Tibial nerve (tissue), 4 donors: ENCODE results near the gene SNX18. TPM values are rescaled to one million over a fixed set of nuclear protein-coding genes. Genes with fewer than 3 reads are reported as not detected.
A peak's percentile ranks its signal among the peaks of the same experiment; 100 is the strongest.

Experiments
- DNase-seq, 2 donors: peaks; one replicate each; pipeline ENCODE4 v3.0.0-alpha.2; 2019; ENCODE audit warnings: low spot score in 2 of 2
- H3K27ac ChIP-seq, 4 donors: fragments of 200-600 bp; sonication (generic) in 3 of 4; one replicate each; pipeline ENCODE4 v1.5.1; 2017 to 2019; ENCODE audit warnings: mild to moderate bottlenecking in 1 of 4
- H3K27me3 ChIP-seq, 2 donors: fragments of 200-600 bp; sonication (generic) in 1 of 2; one replicate each; pipeline versions ENCODE4 v1.5.1 to v1.6.0; 2017 to 2019
- H3K36me3 ChIP-seq, 3 donors: fragments of 200-600 bp; sonication (generic); one replicate each; pipeline ENCODE4 v1.5.1; 2018 to 2019
- H3K4me1 ChIP-seq, 4 donors: fragments of 200-600 bp; sonication (generic) in 3 of 4; one replicate each; pipeline ENCODE4 v1.5.1; 2017 to 2019
- H3K4me3 ChIP-seq, 4 donors: fragments of 200-600 bp; sonication (generic) in 3 of 4; one replicate each; pipeline ENCODE4 v1.5.1; 2017 to 2019; ENCODE audit warnings: mild to moderate bottlenecking in 1 of 4, moderate library complexity in 1 of 4
- H3K9me3 ChIP-seq, 4 donors: fragments of 200-600 bp; sonication (generic) in 3 of 4; one replicate each; pipeline ENCODE4 v1.5.1; 2017 to 2019
- CTCF ChIP-seq, 5 experiments: fragments of 200-600 bp in 3 of 5; fragments of 450-650 bp in 2 of 5; sonication (generic) in 3 of 5; IDR thresholded peaks; one replicate each; pipeline ENCODE4 v1.5.1; 2016 to 2019; ENCODE audit warnings: antibody characterized with exemption in 5 of 5, mild to moderate bottlenecking in 3 of 5, moderate library complexity in 2 of 5
- EP300 ChIP-seq, 2 donors: sonication (generic); formaldehyde crosslinking; IDR thresholded peaks; one replicate each; pipeline ENCODE4 v1.6.1; 2017; ENCODE audit warnings: antibody characterized with exemption in 2 of 2, mild to moderate bottlenecking in 1 of 2
- POLR2A ChIP-seq, 2 donors: fragments of 450-650 bp; IDR thresholded peaks; one replicate each; pipeline ENCODE4 v1.6.1; 2017; ENCODE audit warnings: antibody characterized with exemption in 2 of 2, mild to moderate bottlenecking in 2 of 2, moderate library complexity in 2 of 2
- WGBS, 2 donors: methylation state at CpG; one replicate each; pipeline ENCODE4 v1.1.5; 2018; 5-methylcytosine and 5-hydroxymethylcytosine counted together
- total RNA-seq, 4 donors: library from RNA; depleted of rRNA; stranded (reverse); fragments of >200 nt; gene quantifications; one replicate each; pipeline ENCODE4 v1.1.0, GENCODE V29; 2016

SNX18 gene
- total RNA-seq, 4 donors from 2014 or later, result 39.3 to 61.5 (median 45.6) TPM

GRCh38 chr5:54553659-54554207 lies 36.2 kb downstream of the SNX18 start:
- no peaks in the 10 kb centered on the region for H3K9me3 ChIP-seq
- H3K4me3 ChIP-seq, result no peak overlapping the region
- no peaks in the 10 kb centered on the region for H3K36me3 ChIP-seq
- DNase-seq, result no peak
- no peaks in the 10 kb centered on the region for H3K27me3 ChIP-seq
- WGBS, 2 donors, result 41 to 43% methylated on average over 4 of the region's 4 CpGs
- TF ChIP-seq CTCF (IDR thresholded peaks at IDR 0.05) (no peak), EP300 (IDR thresholded peaks at IDR 0.05) (peak in 1 of 2 donors; percentile 37), POLR2A (IDR thresholded peaks at IDR 0.05) (no peak)
- peak overlapping the region in 2 of 4 donors; percentile 40 to 79 for H3K27ac ChIP-seq
- H3K4me1 ChIP-seq, result peaks cover 0 to 35% (median 8%) of the 10 kb centered on the region in 4 donors

GRCh38 chr5:54556141-54556540 lies 38.6 kb downstream of the SNX18 start:
- Histone ChIP-seq H3K27ac (no peak overlapping the region), H3K4me1 (peaks cover 0 to 35% (median 8%) of the 10 kb centered on the region in 4 donors), H3K9me3 (no peaks in the 10 kb centered on the region), H3K36me3 (no peaks in the 10 kb centered on the region), H3K4me3 (no peak overlapping the region), H3K27me3 (no peaks in the 10 kb centered on the region)
- DNase-seq, result no peak
- WGBS, 2 donors, result 39 to 53% methylated on average over 3 of the region's 3 CpGs
- TF ChIP-seq EP300 (IDR thresholded peaks at IDR 0.05) (no peak), POLR2A (IDR thresholded peaks at IDR 0.05) (no peak), CTCF (IDR thresholded peaks at IDR 0.05) (no peak)

DNA sequence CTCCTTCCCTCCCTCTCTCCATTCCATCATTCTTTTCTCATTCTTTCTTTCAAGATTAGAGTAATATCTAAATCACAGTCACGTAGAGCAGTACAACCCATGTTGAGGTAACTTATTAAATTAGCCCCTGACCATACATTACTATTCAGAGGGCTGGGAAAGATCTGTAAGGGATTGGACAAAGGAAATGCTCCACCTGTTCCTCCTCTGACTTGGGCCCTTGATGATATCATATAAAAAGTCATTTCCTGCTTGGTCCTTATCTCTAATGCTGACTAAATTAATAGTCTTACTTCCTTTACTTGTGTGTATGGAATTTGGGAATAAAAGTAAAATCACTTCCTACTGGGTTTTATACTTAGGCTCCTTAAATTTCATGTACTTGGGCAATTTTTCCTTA lies 40.8 kb downstream of the SNX18 start:
- TF ChIP-seq CTCF (IDR thresholded peaks at IDR 0.05) (no peak), EP300 (IDR thresholded peaks at IDR 0.05) (no peak), POLR2A (IDR thresholded peaks at IDR 0.05) (no peak)
- Histone ChIP-seq H3K4me3 (no peak overlapping the region), H3K4me1 (peaks cover 0 to 26% (median 5%) of the 10 kb centered on the region in 4 donors), H3K36me3 (no peaks in the 10 kb centered on the region), H3K27ac (no peak overlapping the region), H3K27me3 (no peaks in the 10 kb centered on the region), H3K9me3 (no peaks in the 10 kb centered on the region)
- WGBS, 2 donors, result 80 to 86% methylated on average over 1 of the region's 1 CpG
- no peak for DNase-seq

GRCh38 chr5:54561651-54562050 lies 44.1 kb downstream of the SNX18 start:
- H3K4me3 ChIP-seq, result no peak overlapping the region
- DNase-seq, result no peak

More at GRCh38 chr5:54561651-54562050, 44.1 kb downstream of the SNX18 start:
- no peak for TF ChIP-seq EP300 (IDR thresholded peaks at IDR 0.05)
- no peak for TF ChIP-seq POLR2A (IDR thresholded peaks at IDR 0.05)
- no peak for TF ChIP-seq CTCF (IDR thresholded peaks at IDR 0.05)
- H3K4me1 ChIP-seq, result no peaks in the 10 kb centered on the region
- H3K9me3 ChIP-seq, result no peaks in the 10 kb centered on the region
- no peak overlapping the region for H3K27ac ChIP-seq
- no peaks in the 10 kb centered on the region for H3K27me3 ChIP-seq
- no peaks in the 10 kb centered on the region for H3K36me3 ChIP-seq
